GM10248 (cell line): ENCODE results near the gene CAPZA3.
"Not testable (repeated sequence)": the region's sequence is repeated elsewhere in the genome, so short reads cannot be mapped to it uniquely, and the experiment has no call there.

Source experiments
- CTCF ChIA-PET: fragments of 300-600 bp; sonication (Branson Sonifier 250); formaldehyde crosslinking; extraction: SDS; loops from one replicate; lab custom pipeline; 2021; ENCODE audit warnings: antibody characterized with exemption; lab: Yijun Ruan, JAX
- POLR2A ChIA-PET: fragments of 350-650 bp; sonication (Branson Sonifier 250); formaldehyde crosslinking; extraction: SDS; loops from one replicate; lab custom pipeline; 2020; ENCODE audit warnings: antibody characterized with exemption; lab: Yijun Ruan, JAX
- DNase-seq: peaks from one replicate; pipeline ENCODE4 v3.0.0; 2012; ENCODE audit errors: extremely low spot score
- TF ChIP-seq, protein P1 (sequence below): IDR thresholded peaks from 2 replicates; pipeline ENCODE4 v1.5.1; 2012; ENCODE audit warnings: mild to moderate bottlenecking, low read depth; ENCODE audit errors: extremely low read depth, missing control alignments, control extremely low read depth

Gene CAPZA3

DNA sequence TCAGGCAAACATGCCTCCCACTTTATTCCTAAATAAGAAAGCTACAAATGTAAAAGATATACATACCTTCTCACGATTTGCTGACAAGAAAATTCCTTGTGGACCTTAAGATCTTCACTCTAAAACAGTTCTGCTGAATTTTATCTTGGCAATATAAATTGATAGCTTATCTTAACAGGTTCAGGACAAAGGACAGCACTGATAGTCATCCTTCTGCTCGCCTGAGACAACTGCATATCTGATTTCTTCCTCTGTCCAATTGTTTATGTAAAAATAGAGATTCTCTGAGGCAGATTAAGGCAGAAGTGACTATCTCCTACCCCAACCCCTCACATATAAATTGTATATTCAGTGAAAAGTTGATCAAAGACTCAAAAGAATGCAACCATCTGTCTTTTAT lies 44.9 kb downstream of the CAPZA3 start:
- DNase-seq = no peak
- CTCF ChIA-PET = no interaction called here
- POLR2A ChIA-PET = no interaction called here
- TF ChIP-seq, protein P1, sequence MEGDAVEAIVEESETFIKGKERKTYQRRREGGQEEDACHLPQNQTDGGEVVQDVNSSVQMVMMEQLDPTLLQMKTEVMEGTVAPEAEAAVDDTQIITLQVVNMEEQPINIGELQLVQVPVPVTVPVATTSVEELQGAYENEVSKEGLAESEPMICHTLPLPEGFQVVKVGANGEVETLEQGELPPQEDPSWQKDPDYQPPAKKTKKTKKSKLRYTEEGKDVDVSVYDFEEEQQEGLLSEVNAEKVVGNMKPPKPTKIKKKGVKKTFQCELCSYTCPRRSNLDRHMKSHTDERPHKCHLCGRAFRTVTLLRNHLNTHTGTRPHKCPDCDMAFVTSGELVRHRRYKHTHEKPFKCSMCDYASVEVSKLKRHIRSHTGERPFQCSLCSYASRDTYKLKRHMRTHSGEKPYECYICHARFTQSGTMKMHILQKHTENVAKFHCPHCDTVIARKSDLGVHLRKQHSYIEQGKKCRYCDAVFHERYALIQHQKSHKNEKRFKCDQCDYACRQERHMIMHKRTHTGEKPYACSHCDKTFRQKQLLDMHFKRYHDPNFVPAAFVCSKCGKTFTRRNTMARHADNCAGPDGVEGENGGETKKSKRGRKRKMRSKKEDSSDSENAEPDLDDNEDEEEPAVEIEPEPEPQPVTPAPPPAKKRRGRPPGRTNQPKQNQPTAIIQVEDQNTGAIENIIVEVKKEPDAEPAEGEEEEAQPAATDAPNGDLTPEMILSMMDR = no peak

GRCh38 chr12:18785465-18785864 lies 47.5 kb downstream of the CAPZA3 start:
- DNase-seq, CTCF ChIA-PET, POLR2A ChIA-PET: not testable (repeated sequence)
